Measurements from ENCODE around the gene MYO5B.

Gene MYO5B

GRCh38 chr18:49961271-49961670, 233.7 kb downstream of the MYO5B start:
- no peak for DNase-seq

- DNase-seq = no peak
These were observed 234.6 kb downstream of the MYO5B start for GRCh38 chr18:49960376-49960775.

GRCh38 chr18:49959176-49959575, 235.8 kb downstream of the MYO5B start:
- DNase-seq = no peak

DNA sequence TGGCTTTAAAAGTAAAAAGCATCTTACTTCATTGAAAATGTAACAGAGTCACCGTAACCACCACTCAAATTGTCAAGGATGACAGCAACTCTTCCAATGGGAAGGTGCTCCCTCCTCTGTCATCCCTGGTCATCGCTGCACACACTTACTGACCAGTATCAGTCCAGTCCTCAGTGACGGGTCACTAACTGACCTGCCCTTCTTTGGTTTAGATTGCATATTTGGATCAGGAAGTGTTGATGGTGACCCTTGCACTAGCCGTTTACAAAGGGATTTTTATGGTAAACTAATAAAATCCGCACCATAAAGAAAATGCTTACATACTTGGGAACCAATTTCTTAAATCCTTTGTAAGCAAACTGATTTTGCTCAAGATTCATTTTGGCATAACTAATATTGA, 239.7 kb downstream of the MYO5B start:
- DNase-seq = no peak

GRCh38 chr18:49953391-49953790, 241.6 kb downstream of the MYO5B start:
- no peak for DNase-seq

DNA sequence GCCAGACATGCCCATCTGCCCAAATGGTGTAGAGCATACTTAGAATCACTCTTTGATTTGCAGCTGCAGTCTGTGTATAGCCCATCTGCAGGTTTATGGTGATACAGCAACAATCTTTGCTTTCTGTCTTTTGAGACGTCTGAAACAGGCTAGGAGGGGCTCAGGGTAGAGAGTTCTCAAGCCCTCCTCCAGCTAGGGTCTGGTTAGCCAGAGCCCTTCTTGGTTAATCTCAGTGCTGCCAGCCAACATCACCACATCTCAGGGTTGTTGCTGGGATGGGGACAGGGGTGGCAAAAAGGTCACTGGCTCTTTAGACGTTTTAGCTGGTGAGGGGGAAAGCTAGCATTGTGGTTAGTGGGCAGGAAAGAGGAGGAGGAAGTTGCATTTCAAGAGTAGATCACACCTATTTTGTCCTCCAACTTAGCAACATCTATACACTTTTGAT, 245.0 kb downstream of the MYO5B start:
- DNase-seq = no peak

DNA sequence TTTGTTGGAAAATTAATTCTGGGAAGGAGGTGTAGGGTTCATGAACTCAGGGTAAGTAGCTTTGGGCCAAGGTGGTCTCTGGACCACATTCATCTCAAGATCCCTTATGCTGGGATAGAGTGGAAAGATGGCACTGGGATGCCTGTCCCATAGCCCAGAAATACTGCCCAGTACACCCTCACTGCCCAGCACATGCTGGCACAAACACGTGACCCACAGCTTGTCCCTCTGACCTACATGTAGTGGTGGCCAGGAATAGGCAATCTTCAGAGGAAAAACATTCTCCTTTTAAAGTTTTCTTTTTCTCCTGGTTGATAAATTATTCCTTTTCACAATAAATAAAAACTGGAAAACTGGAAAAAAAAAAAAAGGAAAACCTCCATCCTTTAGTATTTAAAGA, 246.0 kb downstream of the MYO5B start:
- DNase-seq = no peak

- no peak for DNase-seq
These were observed 250.3 kb downstream of the MYO5B start for GRCh38 chr18:49944663-49945062.

DNA sequence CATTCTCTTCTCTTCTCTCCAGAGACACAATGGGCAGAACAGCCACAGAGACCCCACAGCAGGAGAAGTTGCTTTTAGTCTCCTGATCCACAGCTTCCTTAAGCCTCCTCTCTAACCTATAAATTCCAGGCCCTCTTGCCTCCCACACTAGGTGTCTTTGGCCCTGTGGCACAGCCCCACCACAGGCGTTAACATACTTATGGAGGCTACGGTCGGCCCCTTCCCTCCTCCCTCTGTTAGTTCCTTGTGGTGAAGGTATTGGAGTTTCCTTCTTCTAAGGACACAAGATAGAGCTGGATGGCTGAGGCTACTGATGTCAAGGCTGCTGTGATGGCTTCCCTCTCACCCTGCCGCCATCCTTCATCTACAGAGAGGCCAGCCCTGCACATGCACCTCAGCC, 258.1 kb downstream of the MYO5B start:
- DNase-seq = no peak

GRCh38 chr18:49935215-49935614, 259.7 kb downstream of the MYO5B start:
- no peak for DNase-seq

DNA sequence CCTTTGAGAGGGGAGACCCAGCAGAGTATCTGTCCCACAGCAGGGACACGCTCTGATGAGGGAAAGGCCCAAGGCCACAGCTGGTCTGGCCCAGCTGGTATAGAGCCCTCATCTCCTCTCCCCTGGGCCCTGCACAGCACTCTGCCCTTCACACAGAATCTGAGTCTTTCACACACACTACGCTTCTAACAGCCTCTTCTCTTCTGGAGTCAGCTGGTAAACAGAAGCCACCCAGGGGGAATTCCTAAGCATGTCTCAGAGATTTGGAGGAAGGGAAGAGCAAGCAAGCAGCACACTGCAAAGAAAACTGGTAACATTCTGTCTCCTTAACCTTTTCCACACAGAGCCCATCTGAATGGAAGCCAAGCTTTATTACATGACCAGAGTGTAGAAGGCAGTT, 260.5 kb downstream of the MYO5B start:
- DNase-seq = no peak

DNA sequence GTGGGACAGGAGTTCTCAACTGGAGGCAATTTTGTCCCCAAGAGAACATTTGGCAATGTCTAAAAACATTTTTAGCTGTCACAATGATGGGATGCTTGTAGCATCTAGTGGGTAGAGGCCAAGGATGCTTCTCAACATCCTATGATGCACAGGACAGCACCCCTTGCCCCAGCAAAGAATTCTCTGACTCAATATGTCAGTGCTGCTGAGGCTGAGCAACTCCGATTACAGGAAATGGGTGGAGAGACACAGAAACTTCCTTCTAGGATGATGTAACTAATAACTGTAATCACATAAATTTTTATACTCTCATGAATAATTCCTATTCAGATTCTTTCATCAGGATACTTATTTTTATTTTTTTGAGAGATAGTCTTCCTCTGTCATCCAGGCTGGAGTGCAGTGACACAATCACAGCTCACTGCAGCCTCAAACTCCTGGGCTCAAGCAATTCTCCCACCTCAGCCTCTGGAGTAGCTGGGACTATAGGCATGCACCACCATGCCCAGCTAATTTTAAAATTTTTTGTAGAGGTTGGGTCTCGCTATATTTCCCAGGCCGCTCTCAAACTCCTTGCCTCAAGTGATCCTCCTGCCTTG, 261.3 kb downstream of the MYO5B start:
- DNase-seq = no peak

- DNase-seq = no peak
These were observed 263.2 kb downstream of the MYO5B start for GRCh38 chr18:49931760-49932159.

DNA sequence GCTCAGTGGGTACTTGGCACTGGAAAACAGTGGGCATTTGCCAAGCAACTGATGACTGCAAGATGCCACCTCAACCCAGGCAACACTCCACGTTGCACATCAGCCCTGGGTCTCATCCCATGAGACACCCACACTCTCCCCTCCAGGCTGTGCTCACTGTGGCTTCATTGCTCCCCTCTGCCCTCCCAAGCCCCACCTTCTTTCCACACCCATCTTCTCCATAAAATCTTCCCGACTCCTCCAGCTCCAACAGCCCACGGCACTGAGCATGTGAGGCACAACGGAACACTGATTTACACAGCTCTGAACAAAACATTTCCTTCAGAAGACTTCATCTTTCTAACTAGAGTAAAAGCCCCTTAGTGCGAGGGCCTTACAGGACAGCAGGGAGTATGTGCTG, 263.8 kb downstream of the MYO5B start:
- DNase-seq = no peak

DNA sequence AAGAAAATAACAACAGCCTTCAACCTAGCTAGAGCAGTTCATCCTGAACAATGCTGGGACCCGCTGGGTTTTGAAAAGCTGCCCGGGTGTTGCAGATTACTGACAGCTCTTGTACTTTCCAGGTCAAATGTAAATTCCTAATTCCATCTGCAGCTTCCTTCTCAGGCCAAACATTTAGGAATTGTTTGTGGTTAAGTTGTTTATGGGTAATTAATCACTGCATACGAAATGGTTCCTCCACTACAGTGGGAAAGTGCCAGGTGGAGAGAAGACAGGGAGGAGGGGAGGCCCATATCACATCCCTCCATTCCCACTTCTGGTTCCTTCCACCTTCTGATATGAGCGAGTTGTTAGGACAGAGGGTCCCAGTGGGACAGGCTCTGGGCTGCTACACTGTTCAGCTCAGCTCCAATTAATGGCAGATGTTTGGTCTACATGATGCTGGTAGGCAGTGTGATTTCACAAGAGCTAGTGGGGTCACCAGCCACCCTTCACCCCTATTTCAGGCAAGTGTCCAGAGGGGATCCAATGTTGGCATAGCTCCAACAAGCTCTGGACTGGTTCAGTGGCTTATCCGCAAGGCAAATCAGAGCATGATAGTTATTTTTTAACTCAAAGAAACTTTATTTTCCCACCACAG, 268.7 kb downstream of the MYO5B start:
- no peak for DNase-seq

GRCh38 chr18:49924293-49924983, 270.5 kb downstream of the MYO5B start:
- DNase-seq = no peak

DNA sequence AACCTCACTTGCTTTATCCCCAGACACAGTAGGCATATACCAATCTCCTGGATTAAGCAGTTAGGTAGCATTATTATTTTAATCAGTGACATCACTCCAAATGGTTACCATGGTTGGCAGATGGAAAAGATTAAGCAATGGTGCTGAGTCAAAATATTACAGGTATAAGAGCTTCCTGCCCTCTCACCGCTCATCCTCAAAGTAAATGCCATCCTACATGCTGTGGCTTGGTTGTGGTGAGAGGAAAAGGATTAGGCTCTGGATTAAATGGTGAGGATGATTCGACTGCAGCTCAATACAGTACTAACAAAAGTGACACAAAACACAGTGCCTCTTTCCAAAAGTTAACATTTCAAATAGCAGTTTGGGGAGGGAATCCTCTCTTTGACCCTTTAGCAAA, 272.7 kb downstream of the MYO5B start:
- DNase-seq = no peak

DNA sequence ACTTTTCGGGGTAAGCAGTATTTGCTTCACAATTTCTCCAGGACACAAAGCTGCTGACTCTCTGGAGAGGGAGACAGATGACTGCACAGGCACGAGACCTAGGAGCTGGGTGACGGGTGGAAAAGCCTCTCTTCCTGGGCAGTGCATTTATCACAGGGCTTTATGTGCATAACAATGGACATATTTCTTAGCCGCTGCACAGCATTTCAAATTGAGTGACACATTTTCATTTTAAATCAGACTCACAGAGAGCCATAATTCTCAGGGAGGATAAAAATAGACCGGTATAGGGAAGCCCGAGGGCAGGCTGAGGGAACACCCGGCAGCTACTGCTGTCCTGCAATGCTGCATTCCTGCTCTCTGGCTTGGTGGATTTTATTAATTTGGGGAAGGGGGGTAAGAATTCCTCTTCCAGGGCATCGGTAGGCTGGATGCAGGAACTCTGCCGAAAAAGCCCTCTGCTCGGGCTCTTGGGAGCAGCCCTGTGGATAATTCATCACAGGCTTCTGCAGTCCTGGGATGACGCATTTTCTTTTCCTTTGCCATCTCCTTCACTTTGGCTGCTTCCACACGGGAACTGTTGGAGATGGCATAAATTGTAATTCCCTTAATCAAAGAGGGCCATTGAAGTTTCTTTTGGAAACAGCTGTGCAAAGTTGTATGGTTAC, 273.5 kb downstream of the MYO5B start:
- no peak for DNase-seq

GRCh38 chr18:49920731-49921130, 274.2 kb downstream of the MYO5B start:
- DNase-seq = no peak

DNA sequence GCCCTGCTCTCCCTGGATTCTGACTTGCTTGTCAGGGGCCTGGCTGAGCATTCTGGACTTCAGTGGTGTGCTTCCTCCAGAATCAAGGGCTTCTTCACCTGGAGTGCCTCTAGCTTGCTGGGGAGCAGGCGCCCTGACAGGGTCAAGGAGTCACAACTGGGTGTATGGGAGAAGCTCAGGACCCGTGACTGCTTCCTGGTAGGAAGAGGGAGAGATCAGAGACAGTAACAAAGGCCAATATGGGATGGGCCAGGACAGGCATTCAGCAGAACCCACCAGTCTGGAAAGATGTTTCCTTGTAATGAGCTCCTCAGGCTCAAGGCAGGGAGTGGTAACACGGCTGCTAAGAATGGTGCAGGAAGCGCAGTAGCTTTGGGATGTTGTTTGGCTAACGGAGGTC, 277.2 kb downstream of the MYO5B start:
- DNase-seq = no peak

GRCh38 chr18:49915352-49915751, 279.6 kb downstream of the MYO5B start:
- DNase-seq = no peak

DNA sequence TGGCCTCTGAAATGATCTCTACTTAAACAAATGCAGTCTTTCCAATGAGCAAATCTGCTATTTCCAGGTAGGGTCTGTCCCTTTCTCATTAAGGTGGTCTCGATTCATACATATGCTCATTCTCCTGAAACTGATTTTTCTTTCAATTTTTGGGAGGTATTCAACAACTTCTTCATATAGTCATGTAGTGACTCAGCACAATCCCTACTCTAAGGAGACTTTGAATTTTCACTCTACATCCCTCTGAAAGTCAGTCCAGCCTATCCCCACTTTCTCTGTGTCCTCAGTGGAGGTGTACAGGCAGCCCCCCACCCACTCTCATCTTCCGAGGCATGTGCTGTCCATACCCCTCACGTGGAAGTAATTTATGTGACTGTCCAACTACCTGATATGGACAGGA, 281.7 kb downstream of the MYO5B start:
- no peak for DNase-seq

DNA sequence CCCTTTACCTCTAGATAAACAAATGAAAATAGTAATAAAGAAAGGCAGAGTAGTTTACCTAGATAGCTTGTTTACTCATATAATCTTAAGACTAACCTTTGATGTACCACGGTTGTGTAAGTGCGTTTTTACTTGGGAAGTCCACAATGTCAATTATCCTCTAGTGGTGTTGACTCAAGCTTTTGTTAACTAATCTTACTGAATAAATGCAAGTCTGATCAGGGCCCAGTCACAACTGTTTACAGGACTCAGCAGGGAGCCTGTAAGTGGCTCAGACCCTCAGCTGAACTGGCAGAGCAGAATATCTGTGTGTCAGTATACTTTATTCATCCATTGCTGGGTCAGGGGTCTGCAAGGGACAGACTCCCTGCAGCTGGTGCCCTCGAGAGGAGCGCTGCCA, 283.5 kb downstream of the MYO5B start:
- no peak for DNase-seq

DNA sequence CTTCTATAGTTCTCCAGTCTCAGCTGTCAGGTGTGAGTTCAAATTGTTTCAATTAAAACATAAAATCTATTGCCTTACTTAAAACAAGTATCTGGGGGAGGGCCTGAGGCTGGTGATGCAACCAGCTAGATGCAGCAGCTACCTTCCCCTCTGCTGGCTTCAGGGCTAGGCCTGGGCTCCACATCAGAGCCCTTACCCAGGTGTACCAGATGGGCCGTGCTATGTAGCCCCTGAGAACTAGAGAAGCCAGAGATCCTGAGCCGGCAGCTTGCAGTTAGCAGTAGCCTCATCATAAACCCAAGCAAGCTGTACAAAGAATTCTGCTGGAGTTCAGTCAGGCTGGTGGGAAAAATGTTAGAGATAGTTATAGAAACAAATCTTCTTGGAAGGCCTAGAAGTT, 284.0 kb downstream of the MYO5B start:
- DNase-seq = no peak
